ENCODE measurements around the gene CHRNA5.

DNA sequence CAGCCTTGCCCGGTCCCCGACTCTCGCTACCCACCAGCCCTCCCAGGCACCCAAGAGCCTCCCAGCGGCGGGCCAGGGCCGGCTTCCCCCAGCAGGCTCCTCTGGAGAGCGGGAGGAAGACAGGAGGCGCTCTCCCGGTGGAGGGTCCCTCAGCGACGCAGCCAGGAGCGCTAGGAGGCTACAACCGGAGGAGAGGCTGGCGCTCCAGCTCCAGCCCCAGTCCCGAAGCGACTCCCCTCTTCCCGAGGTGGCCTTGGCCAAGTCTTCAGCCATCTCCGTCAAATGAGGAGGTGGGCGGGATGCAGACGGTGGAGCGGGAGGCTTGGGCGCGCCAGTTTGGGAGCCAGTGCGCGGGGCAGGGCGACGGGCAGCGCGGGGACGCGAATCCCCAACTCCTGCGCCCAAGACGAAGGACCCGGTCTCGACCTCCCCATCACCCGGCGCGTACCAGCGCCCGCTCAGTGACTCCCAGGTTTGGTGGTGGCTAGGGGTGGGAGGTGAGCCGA lies 54.8 kb downstream of the CHRNA5 start:
- no peak for TF ChIP-seq POLR2A (IDR thresholded peaks at IDR 0.05; ENCODE audit: low read depth, low read length)
- TF ChIP-seq POLR2AphosphoS5 (IDR thresholded peaks at IDR 0.05; ENCODE audit: low read depth, low read length) = no peak
- TF ChIP-seq TAF1 (IDR thresholded peaks at IDR 0.05; ENCODE audit: low read depth, low read length) = no peak
- TF ChIP-seq SPI1 (IDR thresholded peaks at IDR 0.05; ENCODE audit: low read depth, low read length) = no peak
- no peak for TF ChIP-seq POU2F2 (IDR thresholded peaks at IDR 0.05; ENCODE audit: low read depth, low read length)
